Colon (tissue), 2 donors: ENCODE data around the gene TBATA.

Experiments used
- FAIRE-seq: peaks from 2 replicates; lab custom pipeline; 2012; peaks lifted over from hg19 to GRCh38; lab: Jason Lieb, UNC
- donor health status: control.
- donor health status: control.

TBATA gene, protein sequence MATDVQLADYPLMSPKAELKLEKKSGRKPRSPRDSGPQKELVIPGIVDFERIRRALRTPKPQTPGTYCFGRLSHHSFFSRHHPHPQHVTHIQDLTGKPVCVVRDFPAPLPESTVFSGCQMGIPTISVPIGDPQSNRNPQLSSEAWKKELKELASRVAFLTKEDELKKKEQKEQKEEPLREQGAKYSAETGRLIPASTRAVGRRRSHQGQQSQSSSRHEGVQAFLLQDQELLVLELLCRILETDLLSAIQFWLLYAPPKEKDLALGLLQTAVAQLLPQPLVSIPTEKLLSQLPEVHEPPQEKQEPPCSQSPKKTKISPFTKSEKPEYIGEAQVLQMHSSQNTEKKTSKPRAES

DNA sequence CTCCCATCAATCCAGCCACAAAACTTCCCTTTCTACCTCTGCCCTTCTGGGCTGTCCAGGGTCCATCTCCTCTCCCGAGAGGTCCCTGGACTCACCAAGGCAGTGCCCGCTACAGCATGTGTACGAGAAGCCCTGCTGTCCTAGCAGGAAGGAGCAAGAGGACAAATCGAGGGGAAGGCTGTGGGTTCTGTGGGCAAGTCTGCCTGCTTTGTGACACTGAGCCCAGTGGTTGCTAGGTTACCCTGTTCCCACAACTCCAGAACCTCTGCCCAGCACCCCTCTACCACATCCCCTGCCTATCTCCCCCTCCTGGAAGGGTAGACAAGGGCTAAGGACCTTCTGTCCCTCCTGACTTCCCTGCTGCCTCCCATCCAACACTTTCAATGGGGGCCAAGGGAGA, at the start of gene TBATA:
TSS of gene TBATA (minus strand) at position 188 of the 400 bp plus-strand sequence. CDS start 1,998 bp downstream, outside the sequence.
- FAIRE-seq, result no peak

DNA sequence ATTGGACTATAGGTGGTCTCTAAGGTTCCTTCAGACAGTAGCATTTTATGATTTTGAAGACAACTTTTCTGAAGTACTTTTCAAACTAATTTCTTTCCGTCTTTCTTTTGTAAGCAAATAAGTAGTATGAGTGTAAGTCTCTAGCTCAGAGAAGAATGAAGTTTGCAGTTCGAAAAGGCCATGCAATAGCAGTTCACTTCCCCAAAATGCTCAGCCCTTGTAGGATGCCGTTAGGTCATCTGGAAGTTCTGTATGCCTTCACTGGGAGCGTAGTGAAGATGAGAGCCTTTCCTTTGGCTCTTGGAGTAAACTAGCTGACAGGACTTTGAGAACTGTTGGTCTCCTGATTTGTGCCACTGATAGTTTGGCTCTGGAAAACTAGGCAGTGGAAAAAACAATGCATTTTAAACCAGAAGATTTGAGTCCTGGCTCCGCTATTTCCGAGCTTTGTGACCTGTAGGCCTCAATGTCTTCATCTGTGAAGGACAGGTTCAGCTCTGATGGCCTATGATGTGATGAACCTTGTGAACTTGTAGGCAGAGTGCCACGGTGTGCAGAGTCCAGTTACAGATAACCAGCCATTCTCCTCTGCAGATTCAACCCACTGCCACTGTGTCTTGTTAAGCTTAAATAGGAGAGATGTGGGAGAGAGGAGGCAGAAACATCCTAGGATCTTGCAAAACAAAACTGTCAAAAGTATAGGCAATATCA, 49.4 kb upstream of the TBATA start:
- no peak for FAIRE-seq

DNA sequence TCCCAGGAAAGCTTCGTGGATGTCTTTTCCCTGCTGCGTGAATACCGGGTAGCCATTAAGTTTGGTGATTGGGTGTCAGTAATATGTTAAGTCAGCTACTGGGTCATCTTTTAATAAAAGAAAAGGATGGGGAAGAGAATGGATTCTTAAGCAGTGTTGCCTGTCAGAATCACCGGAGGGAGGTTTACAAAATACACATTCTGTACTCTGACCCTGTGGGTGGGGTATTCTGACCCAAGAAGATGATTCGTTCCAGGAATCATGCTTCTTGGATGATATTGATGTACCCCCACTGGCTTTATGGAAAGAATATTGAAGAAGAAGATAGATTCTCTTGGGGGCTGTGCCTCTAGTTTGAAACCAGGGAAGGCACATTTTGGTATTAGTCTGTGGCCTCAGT, 48.8 kb upstream of the TBATA start:
- no peak for FAIRE-seq

DNA sequence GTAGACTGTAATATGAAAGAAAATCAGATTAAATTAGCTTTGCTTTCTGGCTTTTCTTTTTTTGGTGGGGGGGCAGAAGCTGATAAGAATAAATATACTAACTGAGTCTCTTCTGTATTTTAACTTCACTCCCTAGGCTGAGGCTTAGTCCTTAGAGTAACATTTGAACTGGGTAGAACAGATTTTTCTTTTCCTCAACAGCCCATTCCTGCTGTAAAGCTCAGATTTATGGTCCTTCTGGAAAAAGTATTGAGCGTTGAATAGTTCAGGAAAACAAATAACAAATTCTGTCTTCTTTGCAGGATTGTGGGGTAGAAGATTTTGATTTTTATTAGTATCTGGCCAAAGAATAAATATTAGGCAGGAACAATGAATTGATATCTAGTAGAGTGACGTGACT, 48.4 kb upstream of the TBATA start:
- no peak for FAIRE-seq

DNA sequence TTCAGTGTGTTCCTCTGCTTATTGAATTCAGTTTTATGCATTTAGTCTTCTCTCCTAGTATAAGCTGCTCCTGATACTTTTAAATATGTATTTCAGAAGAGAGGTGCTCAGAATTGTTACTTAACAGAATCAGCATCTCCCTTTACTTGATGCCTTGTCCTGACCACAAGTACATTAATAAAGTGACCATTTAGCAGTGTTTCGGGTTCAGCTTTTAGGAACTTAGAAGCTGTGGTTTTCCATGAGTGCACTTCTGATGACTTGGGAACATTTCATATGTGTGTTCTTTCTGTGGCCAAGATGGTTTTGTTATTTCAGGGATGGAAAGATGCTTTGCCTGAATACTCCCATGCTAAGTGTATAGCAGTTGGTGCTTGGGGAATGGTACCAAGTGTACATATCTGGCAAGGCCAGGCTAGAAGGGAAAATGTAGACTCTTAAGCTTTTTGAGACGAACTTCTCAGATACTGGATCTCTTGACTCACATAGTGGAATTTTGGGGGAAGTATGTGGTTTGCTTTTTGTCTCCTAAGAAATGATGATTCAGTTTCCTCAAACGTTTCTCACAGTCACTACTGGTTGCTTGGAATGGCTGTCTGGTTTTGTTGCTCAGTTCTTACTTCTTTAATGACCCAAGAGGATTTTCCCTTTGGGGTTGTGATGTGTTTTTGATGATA, 47.8 kb upstream of the TBATA start:
- no peak for FAIRE-seq

DNA sequence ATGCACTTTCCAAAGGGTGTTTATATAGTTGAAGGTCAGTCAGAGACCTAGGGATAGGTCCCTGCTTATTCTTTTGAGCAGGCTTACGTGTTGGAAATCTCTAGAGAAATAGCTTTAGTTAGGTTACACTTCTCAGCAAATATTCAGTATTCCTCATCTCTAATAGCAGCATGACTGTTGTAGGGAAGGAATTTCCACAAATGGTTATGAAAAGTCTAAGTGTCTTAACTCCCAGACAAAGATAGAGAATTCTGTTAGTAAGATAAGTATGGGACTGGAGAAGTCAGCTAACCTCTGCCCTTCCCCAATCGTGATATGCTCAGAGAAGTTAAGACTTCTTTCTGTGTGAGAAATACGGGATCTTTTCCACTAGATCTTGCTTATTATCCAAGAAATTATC, 47.0 kb upstream of the TBATA start:
- FAIRE-seq, result no peak

DNA sequence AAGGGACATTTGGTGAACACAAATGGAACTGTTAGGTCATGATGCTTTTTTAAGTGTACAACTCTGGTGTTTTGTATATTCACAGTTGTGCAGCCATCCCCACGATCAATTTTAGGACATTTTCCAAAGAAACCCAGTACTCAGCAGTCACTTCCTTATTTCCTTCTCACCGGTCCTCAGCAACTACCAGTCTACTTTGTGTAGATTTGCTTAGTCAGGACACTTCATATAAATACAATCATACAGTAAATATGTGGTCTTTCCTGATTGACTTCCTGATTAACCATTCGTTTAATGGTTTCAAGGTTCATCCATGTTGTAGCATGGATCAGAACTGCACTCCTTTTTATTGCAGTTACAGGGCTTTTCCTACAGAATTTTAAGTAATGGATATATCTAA, 45.0 kb upstream of the TBATA start:
- FAIRE-seq, result peak; percentile 75

DNA sequence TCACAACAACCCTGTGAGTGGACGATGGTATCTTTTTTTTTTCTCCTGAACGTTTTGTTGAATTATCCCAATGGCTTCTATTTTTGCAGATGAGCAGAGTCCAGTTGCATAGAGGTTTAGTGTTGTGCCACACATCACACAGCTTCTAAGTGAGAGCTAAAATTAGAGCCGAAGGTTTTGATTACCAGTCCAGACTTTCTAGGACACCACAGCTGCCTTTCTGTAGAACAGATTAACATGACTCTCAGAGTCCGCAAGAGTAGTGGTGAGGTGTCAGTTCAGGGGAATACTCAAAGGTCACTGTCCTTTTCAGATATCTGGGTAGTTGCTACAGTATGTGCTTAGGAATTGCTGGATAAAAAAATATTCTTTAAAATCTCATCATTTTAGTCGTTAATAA, 44.4 kb upstream of the TBATA start:
- FAIRE-seq, result no peak

DNA sequence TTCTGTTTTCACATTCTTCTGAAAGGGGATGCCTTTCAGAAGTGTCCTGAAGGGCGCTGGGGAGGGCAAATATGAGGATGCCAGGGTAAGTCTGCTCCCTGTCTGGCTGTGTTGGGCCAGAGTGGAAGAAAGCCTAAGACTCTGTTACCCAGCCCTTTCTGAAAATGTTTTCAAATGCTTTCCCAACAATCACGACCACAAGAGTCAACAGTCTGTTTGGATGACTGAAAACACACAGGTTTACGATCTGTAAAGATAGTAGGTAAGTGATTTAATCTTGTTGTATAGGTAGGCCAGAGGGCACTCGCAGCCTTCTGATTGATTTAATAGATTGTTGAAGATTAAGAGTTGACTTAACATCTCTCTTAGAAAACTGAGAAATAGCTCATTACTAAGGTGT, 43.7 kb upstream of the TBATA start:
- FAIRE-seq, result no peak

DNA sequence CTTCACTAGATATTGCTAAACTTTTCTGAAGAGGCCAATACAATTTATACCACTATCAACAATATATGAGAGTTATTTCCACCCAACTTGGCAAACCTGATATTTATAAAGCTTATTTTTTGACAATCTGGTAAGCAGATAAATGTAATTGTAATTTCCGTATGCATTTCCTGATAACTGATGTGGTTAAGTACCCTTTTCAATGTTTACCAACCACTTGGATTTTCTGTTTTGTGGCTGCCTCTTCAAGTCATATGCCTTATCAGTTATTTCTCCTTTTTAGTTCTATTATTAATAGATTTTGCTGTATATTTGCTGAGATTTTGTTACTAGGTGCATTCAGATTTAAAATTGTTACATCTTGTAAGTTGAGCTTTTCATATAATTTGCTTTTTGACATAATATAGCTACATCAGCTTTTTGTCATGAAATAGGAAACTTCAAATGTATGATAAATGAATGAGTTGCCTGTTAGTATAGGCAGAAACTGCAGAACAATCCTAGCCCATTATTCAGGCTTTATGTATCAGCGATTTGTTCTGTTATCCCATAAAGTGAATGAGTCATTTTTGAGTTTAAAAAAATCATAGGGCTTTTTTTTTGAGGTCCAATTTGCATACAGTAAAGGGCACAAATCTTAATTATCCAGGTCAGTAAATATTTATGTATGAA, 42.0 kb upstream of the TBATA start:
- no peak for FAIRE-seq

DNA sequence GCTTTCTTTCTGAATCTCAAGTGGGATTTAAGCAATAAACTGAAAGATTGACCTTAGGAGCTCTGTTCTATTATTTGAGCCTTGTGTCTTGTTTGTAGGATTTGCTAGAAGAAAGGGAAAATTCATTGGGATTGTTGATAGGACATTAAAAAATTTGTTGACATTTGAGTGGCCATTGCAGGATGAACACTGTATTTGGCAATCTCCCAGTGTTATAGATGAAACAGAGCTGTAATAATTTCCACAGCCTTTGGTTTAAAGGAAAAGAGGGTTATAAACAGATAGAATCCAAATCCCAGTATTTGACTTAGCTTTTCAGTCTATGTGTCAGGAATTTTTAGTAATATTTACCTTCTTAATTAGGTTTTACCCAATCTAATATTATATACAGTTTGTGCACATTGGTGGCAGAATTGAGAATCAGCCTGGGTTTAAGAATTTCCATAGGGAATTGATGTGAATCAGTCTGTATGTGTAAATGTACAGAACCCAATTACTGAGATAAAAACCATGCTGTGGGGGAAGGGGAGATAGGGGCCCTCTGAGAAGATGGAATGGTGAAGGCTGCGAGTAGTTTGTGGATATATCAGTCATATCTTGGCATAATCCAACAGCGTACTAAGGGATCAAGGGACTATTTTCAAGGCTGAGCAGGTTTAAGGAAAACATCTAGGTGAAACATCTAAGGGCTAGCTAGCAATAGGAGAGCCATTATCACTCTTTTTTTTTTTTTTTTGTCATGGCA, 37.1 kb upstream of the TBATA start:
- no peak for FAIRE-seq

DNA sequence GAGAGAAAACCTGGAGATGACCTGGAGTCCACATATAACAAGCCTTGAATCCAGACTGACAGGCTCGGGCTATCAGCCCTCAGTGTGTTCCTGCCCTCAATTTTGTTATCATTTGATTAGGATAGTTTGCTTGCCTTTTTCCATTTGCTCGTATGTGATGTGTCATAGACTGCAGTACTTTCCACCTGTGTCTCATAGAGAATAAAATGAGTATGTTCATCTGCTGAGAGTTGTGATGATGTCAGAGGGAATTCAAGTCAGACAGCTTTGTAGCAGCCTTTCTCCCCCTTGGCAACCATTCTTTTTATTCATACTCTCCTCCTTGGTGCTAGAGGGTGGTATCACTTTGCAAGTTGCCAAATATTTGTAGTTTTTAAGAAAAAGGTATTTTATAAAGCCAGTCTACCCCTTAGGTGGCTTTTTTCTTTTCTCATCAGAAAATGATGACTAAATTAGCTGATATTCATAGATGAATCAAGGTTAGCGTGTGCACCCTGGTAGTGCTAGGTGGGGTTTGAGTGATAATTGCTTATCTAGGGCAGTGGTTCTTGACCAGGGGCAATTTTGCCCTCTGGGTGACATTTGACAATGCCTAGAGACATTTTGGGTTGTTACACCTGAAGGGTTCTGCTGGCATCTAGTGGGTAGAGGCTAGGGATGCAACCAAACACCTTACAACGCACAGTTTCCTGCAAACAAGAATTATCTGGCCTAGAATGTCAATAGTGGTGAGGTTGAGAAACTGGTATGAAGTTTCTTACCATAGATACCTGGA, 36.0 kb upstream of the TBATA start:
- FAIRE-seq, result no peak

DNA sequence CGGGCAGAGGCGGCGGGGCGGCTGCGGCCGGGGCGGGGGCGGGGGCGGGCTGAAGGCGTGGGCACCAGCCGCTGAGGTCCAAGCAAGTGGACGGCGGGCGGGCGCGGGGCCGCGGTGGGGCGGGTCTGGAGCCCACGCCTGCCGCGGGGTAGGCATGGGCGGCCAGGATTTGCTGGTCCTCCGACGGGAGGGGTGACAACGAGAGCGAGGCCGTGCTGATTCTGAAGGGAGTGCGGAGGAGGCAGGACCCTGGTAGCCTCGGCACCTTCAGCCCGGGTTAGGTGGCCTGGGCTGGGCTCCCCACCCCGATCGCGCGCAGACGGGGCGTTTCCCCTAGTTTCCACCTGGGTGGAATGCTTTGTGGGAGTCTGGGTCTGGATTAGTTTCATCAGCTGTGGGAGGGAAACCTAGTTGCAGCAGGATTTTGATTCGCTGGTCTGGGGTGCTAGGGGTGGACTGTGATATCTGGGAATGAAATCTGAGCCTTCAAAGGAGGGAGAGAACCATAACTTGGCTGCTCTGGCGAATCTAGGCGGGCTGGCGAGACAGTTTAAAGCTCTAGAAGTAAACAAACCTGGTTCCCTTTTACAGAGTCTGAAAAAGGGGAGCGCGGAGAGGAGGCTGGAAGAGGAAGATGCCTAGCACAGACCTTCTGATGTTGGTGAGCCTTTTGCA, 31.2 kb upstream of the TBATA start:
- FAIRE-seq, result no peak

DNA sequence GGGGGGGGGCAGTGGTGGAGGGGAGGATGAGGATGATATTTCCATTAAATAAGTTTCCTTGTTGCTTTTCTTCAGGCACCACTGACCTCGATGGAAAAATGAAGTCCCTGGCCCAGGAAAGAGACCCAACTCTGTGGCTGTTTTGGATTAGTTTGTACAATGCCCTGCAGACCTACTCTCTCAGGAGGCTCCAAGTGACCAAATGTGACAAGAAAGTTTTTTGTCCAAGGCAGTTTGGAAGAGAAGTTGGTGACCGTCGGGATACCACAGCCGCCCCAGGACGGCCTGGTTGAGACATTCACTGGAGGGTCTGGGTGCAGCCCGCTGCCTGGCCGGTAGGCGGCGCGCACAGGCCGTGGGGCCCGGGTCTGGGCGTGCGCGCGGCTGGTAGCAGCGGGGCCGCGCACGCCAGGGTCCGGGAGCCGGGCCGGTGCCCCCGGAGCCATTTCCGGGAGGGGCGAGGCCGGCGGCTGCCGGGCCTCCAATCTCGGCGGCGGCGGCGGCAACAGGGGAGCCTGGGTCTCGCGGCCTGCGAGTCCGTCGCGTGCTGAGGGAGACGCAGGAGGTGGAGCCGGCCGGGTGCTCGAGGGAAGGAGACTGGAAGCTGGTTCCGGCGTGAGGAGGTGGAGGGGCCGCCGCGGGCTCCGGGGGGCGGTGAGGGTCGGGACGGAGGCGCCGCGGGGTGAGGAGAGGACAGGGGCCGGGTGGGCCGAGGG, 30.5 kb upstream of the TBATA start, which contains the start of gene SGPL1:
TSS of gene SGPL1 (plus strand) at position 445 of the 716 bp plus-strand sequence. CDS start 906 bp downstream, outside the sequence.
- FAIRE-seq, result no peak

DNA sequence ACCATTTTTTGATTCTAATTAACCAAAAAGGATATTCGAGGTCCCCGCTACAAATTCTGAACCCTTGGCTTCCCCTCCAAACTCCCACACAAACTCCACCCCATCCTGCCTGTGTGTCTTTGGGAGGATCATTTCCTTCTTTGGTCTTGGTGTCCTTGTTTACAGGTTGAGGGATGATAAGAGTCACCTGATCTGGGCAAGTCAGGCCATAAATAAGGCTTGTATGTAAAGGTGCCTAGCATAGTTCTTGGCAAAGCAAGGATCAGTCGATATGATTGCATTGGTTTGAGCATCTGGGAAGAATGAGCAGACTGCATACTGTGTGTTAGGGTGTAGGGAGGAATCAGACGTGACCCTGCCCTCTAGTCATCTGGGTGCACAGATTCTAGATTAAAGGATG, 28.9 kb upstream of the TBATA start:
- no peak for FAIRE-seq

DNA sequence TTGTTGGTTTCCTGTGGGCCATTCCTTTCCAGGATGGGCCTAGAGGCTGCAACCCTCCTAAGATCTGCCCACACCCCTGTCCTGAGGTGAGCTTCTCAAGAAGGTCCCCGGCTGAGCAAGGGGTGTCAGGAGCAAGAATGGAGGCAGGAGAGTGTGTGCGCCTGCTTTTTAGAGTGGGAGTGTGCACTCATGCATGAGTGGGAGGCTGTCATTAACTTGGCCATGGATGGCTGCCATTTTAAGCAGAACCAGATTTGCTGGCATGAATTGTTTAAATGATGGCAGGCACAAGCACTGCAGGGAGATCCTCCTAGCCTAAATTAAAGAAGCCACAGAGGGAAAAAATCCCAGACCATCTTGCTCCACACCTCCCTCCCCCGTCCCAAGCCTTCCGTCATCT, 27.6 kb upstream of the TBATA start:
- no peak for FAIRE-seq

DNA sequence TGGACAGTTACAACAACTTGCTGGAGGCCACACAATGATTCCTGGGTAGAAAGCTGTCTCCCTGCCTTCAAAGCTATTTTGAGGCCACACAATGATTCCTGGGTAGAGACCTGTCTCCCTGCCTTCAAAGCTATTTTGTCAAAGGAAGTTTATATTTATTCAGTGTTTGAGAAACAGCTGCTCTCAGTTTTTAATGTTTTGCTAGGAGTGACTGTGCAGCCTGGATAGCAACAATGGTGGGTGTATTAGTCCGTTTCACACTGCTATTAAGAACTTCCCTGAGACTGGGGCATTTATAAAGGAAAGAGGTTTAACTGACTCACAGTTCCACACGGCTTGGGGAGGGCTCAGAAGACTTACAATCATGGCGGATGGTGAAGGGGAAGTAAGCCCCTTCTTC, 26.7 kb upstream of the TBATA start:
- FAIRE-seq, result no peak

DNA sequence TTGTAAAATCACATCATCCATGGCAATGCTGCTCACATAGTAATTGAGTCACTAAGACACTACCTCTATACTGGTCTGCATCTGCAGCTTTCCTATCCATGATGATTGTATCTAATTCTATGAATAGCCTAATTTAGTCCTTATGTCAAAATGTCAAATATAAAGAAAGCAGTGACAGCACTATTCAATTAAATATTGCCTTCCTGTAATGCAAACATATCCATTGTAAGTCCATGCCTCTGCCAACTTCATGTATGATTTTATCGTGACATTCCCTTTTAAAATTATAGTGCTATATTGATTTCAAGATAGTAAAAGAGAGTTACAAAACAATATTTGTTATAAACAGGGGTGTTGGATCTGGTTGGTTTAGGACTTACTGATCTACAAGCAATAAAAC, 25.8 kb upstream of the TBATA start:
- no peak for FAIRE-seq

DNA sequence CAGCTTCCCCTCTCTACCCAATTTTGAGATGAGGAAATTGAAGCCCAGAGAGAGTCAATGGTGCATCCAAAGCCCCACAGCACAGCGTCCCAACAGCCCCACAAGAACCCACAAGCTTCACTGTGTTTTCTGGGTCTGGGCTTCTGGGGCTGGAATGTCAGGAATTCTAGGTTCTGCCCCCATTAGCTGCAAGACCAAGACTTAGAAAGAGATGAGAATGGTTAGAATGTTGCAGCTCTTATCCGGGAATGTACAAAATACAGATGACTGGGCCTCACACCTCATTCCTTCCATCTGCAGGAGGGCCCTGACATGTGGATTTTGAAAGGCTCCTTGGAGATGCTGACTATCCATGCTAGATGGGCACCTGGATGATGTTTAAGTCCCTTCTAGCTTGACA, 24.5 kb upstream of the TBATA start:
- FAIRE-seq, result no peak
